HEK293 (cell line): ENCODE results near the gene POLDIP2.

Experiments
- CTCF ChIP-seq: fragments of 450-650 bp; formaldehyde crosslinking; IDR thresholded peaks from 2 replicates; pipeline ENCODE4 v1.5.1; 2016; ENCODE audit warnings: missing biosample characterization, missing genetic modification characterization
- MEIS1 ChIP-seq: sonication (generic); formaldehyde crosslinking; IDR thresholded peaks from 2 replicates; pipeline ENCODE4 v1.8.1; 2022; ENCODE audit warnings: missing genetic modification reagents, mild to moderate bottlenecking, borderline replicate concordance
- TCF7L2 ChIP-seq: IDR thresholded peaks from 2 replicates; pipeline ENCODE4 v1.6.1; 2011; ENCODE audit warnings: low read depth, mild to moderate bottlenecking, inconsistent platforms, low read length, moderate library complexity, borderline replicate concordance
- YY1 ChIP-seq: fragments of 450-650 bp; formaldehyde crosslinking; IDR thresholded peaks from 2 replicates; pipeline ENCODE4 v1.5.1; 2018; ENCODE audit warnings: missing biosample characterization, missing genetic modification characterization
- ZNF10 ChIP-seq: fragments of 450-650 bp; formaldehyde crosslinking; IDR thresholded peaks from 2 replicates; pipeline ENCODE4 v1.5.1; 2017; ENCODE audit warnings: missing biosample characterization, missing genetic modification characterization
- ZNF133 ChIP-seq: fragments of 450-650 bp; formaldehyde crosslinking; IDR thresholded peaks from 2 replicates; pipeline ENCODE4 v1.5.1; 2016; ENCODE audit warnings: missing biosample characterization, missing genetic modification characterization
- ZNF138 ChIP-seq: fragments of 450-650 bp; formaldehyde crosslinking; IDR thresholded peaks from 2 replicates; pipeline ENCODE4 v1.5.1; 2016; ENCODE audit warnings: missing biosample characterization, missing genetic modification characterization, borderline replicate concordance
- ZNF239 ChIP-seq: fragments of 450-650 bp; formaldehyde crosslinking; IDR thresholded peaks from 2 replicates; pipeline ENCODE4 v1.5.1; 2016; ENCODE audit warnings: missing biosample characterization, missing genetic modification characterization
- ZNF24 ChIP-seq: fragments of 450-650 bp; formaldehyde crosslinking; IDR thresholded peaks from 2 replicates; pipeline ENCODE4 v1.5.1; 2016; ENCODE audit warnings: missing biosample characterization, missing genetic modification characterization
- ZNF311 ChIP-seq: fragments of 450-650 bp; formaldehyde crosslinking; IDR thresholded peaks from 2 replicates; pipeline ENCODE4 v1.5.1; 2017; ENCODE audit warnings: missing biosample characterization, missing genetic modification characterization, borderline replicate concordance
- ZNF560 ChIP-seq: fragments of 450-650 bp; formaldehyde crosslinking; IDR thresholded peaks from 2 replicates; pipeline ENCODE4 v1.5.1; 2017; ENCODE audit warnings: missing biosample characterization, missing genetic modification characterization, borderline replicate concordance
- ZNF621 ChIP-seq: fragments of 450-650 bp; formaldehyde crosslinking; IDR thresholded peaks from 2 replicates; pipeline ENCODE4 v1.5.1; 2017; ENCODE audit warnings: missing biosample characterization, missing genetic modification characterization
- TF ChIP-seq, protein P1 (sequence below): fragments of 450-650 bp; formaldehyde crosslinking; IDR thresholded peaks from 2 replicates; pipeline ENCODE4 v1.5.1; 2016; ENCODE audit warnings: missing biosample characterization, missing genetic modification characterization, low read depth
- TF ChIP-seq, protein P2 (sequence below): fragments of 450-650 bp; formaldehyde crosslinking; IDR thresholded peaks from 2 replicates; pipeline ENCODE4 v1.5.1; 2016; ENCODE audit warnings: missing biosample characterization, missing genetic modification characterization

DNA sequence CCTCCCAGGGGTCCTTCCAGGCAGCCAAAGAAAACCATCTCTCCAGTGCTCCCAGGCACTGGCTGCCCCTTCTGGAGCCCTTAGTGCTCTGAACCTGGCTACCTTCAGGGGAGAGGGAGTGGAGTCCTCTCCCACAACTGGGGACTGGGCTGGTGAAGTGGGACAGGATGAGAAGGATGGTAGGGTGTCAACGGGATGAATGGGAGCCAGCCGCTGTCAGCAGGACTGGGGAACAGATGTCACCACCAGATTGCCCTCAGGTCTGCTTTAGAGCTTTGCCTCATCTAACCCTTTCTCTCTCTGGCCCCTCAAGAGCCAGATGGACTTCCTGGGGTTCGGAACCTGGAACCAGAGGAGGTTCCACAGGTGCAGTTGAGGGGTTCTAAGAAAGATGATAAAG is 8.2 kb upstream of the POLDIP2 start:
- TF ChIP-seq, protein P1, sequence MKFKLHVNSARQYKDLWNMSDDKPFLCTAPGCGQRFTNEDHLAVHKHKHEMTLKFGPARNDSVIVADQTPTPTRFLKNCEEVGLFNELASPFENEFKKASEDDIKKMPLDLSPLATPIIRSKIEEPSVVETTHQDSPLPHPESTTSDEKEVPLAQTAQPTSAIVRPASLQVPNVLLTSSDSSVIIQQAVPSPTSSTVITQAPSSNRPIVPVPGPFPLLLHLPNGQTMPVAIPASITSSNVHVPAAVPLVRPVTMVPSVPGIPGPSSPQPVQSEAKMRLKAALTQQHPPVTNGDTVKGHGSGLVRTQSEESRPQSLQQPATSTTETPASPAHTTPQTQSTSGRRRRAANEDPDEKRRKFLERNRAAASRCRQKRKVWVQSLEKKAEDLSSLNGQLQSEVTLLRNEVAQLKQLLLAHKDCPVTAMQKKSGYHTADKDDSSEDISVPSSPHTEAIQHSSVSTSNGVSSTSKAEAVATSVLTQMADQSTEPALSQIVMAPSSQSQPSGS (tag by site-specific recombination), result no peak
- TF ChIP-seq CTCF (tag by site-specific recombination), result no peak
- TF ChIP-seq, protein P2, sequence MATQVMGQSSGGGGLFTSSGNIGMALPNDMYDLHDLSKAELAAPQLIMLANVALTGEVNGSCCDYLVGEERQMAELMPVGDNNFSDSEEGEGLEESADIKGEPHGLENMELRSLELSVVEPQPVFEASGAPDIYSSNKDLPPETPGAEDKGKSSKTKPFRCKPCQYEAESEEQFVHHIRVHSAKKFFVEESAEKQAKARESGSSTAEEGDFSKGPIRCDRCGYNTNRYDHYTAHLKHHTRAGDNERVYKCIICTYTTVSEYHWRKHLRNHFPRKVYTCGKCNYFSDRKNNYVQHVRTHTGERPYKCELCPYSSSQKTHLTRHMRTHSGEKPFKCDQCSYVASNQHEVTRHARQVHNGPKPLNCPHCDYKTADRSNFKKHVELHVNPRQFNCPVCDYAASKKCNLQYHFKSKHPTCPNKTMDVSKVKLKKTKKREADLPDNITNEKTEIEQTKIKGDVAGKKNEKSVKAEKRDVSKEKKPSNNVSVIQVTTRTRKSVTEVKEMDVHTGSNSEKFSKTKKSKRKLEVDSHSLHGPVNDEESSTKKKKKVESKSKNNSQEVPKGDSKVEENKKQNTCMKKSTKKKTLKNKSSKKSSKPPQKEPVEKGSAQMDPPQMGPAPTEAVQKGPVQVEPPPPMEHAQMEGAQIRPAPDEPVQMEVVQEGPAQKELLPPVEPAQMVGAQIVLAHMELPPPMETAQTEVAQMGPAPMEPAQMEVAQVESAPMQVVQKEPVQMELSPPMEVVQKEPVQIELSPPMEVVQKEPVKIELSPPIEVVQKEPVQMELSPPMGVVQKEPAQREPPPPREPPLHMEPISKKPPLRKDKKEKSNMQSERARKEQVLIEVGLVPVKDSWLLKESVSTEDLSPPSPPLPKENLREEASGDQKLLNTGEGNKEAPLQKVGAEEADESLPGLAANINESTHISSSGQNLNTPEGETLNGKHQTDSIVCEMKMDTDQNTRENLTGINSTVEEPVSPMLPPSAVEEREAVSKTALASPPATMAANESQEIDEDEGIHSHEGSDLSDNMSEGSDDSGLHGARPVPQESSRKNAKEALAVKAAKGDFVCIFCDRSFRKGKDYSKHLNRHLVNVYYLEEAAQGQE (tag by site-specific recombination), result no peak
- TF ChIP-seq ZNF311 (tag by site-specific recombination), result no peak
- no peak for TF ChIP-seq YY1 (tag by site-specific recombination)
- no peak for TF ChIP-seq ZNF239 (tag by site-specific recombination)
- TF ChIP-seq ZNF24, result no peak
- no peak for TF ChIP-seq ZNF621 (tag by site-specific recombination)
- TF ChIP-seq TCF7L2, result no peak
- no peak for TF ChIP-seq ZNF133
- no peak for TF ChIP-seq ZNF138 (tag by site-specific recombination)
- TF ChIP-seq MEIS1 (CRISPR knock-in tag), result no peak
- no peak for TF ChIP-seq ZNF560 (tag by site-specific recombination)
- no peak for TF ChIP-seq ZNF10 (tag by site-specific recombination)
